K562 (cell line): Measurements from ENCODE around the gene TRIM3. TPM values are rescaled to one million over a fixed set of nuclear protein-coding genes. Genes with fewer than 3 reads are reported as not detected.

Experiments
- ASH1L ChIP-seq: fragments of 450-650 bp; IDR thresholded peaks from 2 replicates; pipeline ENCODE4 v1.6.1; 2018; ENCODE audit warnings: borderline replicate concordance, mild to moderate bottlenecking, low read depth; ENCODE audit not compliant: partially characterized antibody
- BCOR ChIP-seq: fragments of 450-650 bp; IDR thresholded peaks from 2 replicates; pipeline ENCODE4 v1.6.1; 2016
- ELF4 ChIP-seq: fragments of 450-650 bp; formaldehyde crosslinking; IDR thresholded peaks from 2 replicates; pipeline ENCODE4 v1.4.0; 2022; ENCODE audit warnings: missing genetic modification characterization
- HCFC1 ChIP-seq: IDR thresholded peaks from 2 replicates; pipeline ENCODE4 v1.6.1; 2012; ENCODE audit warnings: low read depth, low read length, improper control_type of control experiment
- MBD2 ChIP-seq: sonication (generic); IDR thresholded peaks from 2 replicates; pipeline ENCODE4 v1.6.1; 2016; ENCODE audit warnings: low read depth, borderline replicate concordance
- TBL1XR1 ChIP-seq, 2 experiments: IDR thresholded peaks; 2 replicates each; pipeline ENCODE4 v1.6.1; 2012; ENCODE audit warnings: improper control_type of control experiment in 2 of 2, low read length in 2 of 2, mild to moderate bottlenecking in 1 of 2
- TEAD2 ChIP-seq: fragments of 450-650 bp; IDR thresholded peaks from 2 replicates; pipeline ENCODE4 v1.6.1; 2016; ENCODE audit warnings: missing genetic modification characterization, control low read depth, missing compliant biosample characterization
- ZC3H8 ChIP-seq: fragments of 450-650 bp; IDR thresholded peaks from 2 replicates; pipeline ENCODE4 v1.6.1; 2017
- ZNF146 ChIP-seq: IDR thresholded peaks from one replicate; pipeline ENCODE4 v1.6.1; 2018; ENCODE audit warnings: missing compliant biosample characterization; ENCODE audit not compliant: unreplicated experiment
- ZNF561 ChIP-seq: fragments of 450-650 bp; formaldehyde crosslinking; conservative IDR thresholded peaks from 2 replicates; pipeline ENCODE4 v1.4.0; 2020; ENCODE audit warnings: mild to moderate bottlenecking, moderate library complexity
- ZNF583 ChIP-seq: fragments of 250-450 bp; sonication (Bioruptor Pico); IDR thresholded peaks from 2 replicates; pipeline ENCODE4 v1.4.0; 2020
- ZNF77 ChIP-seq: fragments of 250-450 bp; sonication (Bioruptor Pico); IDR thresholded peaks from 2 replicates; pipeline ENCODE4 v1.5.0; 2020
- polyA plus RNA-seq, 8 experiments: library from polyadenylated mRNA; depleted of rRNA in 4 of 8; stranded (reverse) in 5 of 8; unstranded in 3 of 8; fragments of >200 nt; fragmentation: Nextera tagmentation in 2 of 8; fragmentation: Illumina TruSeq in 1 of 8; extraction: Ambion mirVana in 2 of 8; extraction: Trizol in 1 of 8; gene quantifications; 2 replicates each; pipeline versions ENCODE4 v1.2.1 to v1.2.3, GENCODE V29; 2011 to 2014; ENCODE audit warnings: inconsistent platforms in 1 of 8, missing spikeins in 1 of 8
- total RNA-seq, 7 experiments: library from RNA; depleted of rRNA in 6 of 7; stranded (reverse); fragments of >200 nt in 6 of 7; fragmentation: Illumina TruSeq in 2 of 7; extraction: Trizol in 2 of 7; gene quantifications; 2 replicates each; pipeline versions ENCODE4 v1.2.1 to v1.2.3, GENCODE V29; 2011 to 2021; ENCODE audit warnings: low replicate concordance in 1 of 7
- TF ChIP-seq, protein P1 (sequence below): fragments of 250-450 bp; sonication (Bioruptor Pico); IDR thresholded peaks from 2 replicates; pipeline ENCODE4 v1.5.0; 2021; ENCODE audit warnings: mild to moderate bottlenecking, moderate library complexity
- TF ChIP-seq, protein P2 (sequence below): fragments of 450-650 bp; IDR thresholded peaks from one replicate; pipeline ENCODE4 v1.6.1; 2018; ENCODE audit warnings: mild to moderate bottlenecking, moderate library complexity; ENCODE audit not compliant: partially characterized antibody
- TF ChIP-seq, protein P3 (sequence below): sonication (generic); formaldehyde crosslinking; IDR thresholded peaks from 2 replicates; pipeline ENCODE4 v1.8.0; 2022; ENCODE audit warnings: mild to moderate bottlenecking, missing genetic modification reagents
- TF ChIP-seq, protein P4 (sequence below): fragments of 250-450 bp; sonication (Bioruptor Pico); IDR thresholded peaks from 2 replicates; pipeline ENCODE4 v1.5.1; 2021; ENCODE audit warnings: mild to moderate bottlenecking
- TF ChIP-seq, protein P5 (sequence below): fragments of 450-650 bp; IDR thresholded peaks from 2 replicates; pipeline ENCODE4 v1.6.1; 2016; ENCODE audit warnings: low read depth, mild to moderate bottlenecking, moderate library complexity

TRIM3 gene
- total and polyA plus RNA-seq, 9 of the 15 experiments (the other 6 are each of a cell fraction or from before 2014, with no cell fraction given), result 0.45 to 9.2 (median 4.7) TPM

DNA sequence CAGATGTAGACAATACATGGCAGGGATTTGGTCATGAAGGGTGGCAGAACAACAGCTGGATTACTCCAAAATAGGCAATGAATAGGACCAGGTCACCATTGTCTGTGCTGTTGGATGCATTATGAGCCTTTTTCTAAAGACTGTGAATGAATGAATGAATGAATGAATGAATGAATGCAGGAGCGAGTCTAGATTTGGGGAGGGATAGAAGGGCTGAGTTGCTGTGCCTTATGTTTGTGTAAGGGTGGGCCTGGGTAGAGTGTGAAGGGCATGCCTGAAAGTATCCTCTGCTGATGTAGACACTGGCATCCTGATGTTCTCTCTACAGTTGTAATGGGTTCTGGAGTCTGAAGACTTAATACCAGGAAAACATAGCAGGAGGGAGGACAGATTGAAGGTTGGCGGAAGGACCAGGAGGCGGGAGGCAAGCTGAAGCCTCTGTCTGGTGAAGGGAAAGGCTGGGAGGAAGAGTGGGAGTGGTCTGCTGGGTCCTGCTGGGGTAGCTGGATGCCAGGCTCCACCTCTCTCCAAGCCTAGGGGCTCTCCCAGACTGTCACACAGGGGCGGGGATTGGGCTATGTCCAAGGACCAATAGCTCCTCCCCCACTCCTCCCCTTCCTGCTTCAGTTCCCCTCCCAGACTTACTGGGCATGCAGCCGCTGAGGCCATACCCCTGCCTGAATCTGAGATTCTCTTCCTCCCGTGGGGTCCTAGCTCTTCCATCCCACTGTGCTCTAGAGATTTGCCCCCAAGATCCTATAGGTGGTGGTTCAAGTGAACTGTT, 4.8 kb downstream of the TRIM3 start (continued):
- TF ChIP-seq ELF4 (no peak), TEAD2 (tag) (no peak), ZNF583 (CRISPR knock-in tag) (no peak), BCOR (no peak), ZC3H8 (no peak), ZNF561 (CRISPR knock-in tag) (no peak), TBL1XR1 (IDR thresholded peaks at IDR 0.05; ENCODE audit: low read length in 2 of 2) (no peak), HCFC1 (no peak), ASH1L (no peak), ZNF146 (CRISPR knock-in tag) (no peak), MBD2 (no peak; the same call in 1 of the 2 replicates), ZNF77 (CRISPR knock-in tag) (no peak)
- TF ChIP-seq, protein P1, sequence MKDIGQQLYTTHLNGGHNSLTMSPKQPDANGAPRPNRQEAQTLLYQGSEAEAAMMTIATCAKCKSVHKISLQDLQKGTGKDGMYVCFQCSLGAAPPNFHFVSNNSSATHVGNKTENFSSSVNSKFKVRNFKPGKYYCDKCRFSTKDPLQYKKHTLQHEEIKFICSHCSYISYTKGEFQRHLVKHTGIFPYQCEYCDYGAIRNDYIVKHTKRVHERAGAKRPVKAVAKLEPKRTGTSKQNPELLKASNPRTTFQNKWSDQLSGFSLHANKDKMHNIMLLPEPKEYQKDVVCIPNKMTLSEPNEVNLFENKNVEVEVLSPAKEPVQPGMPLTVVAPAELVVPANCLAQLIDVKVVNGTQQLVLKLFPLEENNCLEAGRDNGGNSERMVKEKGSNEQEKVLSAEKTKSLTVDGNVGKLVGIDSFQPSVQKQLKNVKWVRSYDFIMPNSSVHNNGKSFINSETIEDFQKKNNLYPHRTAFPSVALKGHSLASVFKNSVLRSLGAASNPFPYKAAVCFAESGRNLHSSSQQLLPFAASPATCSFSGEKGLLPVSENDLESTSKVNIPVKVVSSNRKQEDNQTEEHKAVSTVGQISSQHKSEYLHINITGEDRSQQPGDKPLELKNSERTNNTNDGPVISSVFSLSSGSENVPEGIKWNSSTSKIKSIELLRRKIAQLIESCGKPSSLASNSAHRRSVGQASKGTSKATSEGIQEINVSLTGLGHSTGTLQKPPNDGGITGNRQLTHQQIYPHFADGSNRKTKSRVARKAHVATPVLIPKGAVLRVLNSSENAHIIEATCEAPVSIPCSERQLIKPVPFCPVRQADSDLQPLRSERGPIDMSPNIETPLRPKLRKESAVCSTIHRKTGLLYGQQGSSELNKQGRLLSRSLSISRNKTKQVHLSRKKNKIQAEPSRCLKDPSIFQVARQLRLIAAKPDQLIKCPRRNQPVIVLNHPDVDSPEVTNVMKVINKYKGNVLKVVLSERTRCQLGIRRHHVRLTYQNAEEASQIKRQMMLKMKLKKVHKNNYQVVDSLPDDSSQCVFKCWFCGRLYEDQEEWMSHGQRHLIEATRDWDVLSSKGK, result no peak
- TF ChIP-seq, protein P2, sequence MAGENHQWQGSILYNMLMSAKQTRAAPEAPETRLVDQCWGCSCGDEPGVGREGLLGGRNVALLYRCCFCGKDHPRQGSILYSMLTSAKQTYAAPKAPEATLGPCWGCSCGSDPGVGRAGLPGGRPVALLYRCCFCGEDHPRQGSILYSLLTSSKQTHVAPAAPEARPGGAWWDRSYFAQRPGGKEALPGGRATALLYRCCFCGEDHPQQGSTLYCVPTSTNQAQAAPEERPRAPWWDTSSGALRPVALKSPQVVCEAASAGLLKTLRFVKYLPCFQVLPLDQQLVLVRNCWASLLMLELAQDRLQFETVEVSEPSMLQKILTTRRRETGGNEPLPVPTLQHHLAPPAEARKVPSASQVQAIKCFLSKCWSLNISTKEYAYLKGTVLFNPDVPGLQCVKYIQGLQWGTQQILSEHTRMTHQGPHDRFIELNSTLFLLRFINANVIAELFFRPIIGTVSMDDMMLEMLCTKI, result no peak
- TF ChIP-seq, protein P3, sequence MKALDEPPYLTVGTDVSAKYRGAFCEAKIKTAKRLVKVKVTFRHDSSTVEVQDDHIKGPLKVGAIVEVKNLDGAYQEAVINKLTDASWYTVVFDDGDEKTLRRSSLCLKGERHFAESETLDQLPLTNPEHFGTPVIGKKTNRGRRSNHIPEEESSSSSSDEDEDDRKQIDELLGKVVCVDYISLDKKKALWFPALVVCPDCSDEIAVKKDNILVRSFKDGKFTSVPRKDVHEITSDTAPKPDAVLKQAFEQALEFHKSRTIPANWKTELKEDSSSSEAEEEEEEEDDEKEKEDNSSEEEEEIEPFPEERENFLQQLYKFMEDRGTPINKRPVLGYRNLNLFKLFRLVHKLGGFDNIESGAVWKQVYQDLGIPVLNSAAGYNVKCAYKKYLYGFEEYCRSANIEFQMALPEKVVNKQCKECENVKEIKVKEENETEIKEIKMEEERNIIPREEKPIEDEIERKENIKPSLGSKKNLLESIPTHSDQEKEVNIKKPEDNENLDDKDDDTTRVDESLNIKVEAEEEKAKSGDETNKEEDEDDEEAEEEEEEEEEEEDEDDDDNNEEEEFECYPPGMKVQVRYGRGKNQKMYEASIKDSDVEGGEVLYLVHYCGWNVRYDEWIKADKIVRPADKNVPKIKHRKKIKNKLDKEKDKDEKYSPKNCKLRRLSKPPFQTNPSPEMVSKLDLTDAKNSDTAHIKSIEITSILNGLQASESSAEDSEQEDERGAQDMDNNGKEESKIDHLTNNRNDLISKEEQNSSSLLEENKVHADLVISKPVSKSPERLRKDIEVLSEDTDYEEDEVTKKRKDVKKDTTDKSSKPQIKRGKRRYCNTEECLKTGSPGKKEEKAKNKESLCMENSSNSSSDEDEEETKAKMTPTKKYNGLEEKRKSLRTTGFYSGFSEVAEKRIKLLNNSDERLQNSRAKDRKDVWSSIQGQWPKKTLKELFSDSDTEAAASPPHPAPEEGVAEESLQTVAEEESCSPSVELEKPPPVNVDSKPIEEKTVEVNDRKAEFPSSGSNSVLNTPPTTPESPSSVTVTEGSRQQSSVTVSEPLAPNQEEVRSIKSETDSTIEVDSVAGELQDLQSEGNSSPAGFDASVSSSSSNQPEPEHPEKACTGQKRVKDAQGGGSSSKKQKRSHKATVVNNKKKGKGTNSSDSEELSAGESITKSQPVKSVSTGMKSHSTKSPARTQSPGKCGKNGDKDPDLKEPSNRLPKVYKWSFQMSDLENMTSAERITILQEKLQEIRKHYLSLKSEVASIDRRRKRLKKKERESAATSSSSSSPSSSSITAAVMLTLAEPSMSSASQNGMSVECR (CRISPR knock-in tag), result no peak
- TF ChIP-seq, protein P4, sequence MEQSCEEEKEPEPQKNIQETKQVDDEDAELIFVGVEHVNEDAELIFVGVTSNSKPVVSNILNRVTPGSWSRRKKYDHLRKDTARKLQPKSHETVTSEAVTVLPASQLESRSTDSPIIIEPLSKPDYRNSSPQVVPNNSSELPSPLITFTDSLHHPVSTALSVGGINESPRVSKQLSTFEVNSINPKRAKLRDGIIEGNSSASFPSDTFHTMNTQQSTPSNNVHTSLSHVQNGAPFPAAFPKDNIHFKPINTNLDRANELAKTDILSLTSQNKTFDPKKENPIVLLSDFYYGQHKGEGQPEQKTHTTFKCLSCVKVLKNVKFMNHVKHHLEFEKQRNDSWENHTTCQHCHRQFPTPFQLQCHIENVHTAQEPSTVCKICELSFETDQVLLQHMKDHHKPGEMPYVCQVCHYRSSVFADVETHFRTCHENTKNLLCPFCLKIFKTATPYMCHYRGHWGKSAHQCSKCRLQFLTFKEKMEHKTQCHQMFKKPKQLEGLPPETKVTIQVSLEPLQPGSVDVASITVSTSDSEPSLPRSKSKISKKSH (CRISPR knock-in tag), result no peak
- TF ChIP-seq, protein P5, sequence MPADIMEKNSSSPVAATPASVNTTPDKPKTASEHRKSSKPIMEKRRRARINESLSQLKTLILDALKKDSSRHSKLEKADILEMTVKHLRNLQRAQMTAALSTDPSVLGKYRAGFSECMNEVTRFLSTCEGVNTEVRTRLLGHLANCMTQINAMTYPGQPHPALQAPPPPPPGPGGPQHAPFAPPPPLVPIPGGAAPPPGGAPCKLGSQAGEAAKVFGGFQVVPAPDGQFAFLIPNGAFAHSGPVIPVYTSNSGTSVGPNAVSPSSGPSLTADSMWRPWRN, result no peak
